GM13976 (cell line): Measurements from ENCODE around the gene PEX6.

Source experiments
- DNase-seq: peaks from one replicate; pipeline ENCODE4 v3.0.0; 2012; ENCODE audit warnings: low spot score
- CTCF ChIP-seq: IDR thresholded peaks from 2 replicates; pipeline ENCODE4 v1.5.1; 2012; ENCODE audit warnings: borderline replicate concordance, mild to moderate bottlenecking; ENCODE audit not compliant: insufficient read depth; ENCODE audit errors: extremely low read depth, missing control alignments, control extremely low read depth
- in situ Hi-C: fragments of 300-500 bp; cut with MboI; formaldehyde crosslinking; loops from one replicate; pipeline ENCODE4 v1.12.0; 2022; ENCODE audit warnings: low sequenced_read_pairs, mixed read lengths, inconsistent platforms; ENCODE audit not compliant: unreplicated experiment

PEX6 gene

GRCh38 chr6:42984001-42984923, 5.3 kb upstream of the PEX6 start, which contains the start of gene PPP2R5D:
PPP2R5D (plus strand) TSS chr6:42984570; CDS start chr6:42984678, 108 bp downstream.
- in situ Hi-C loops, result no loop called here
- no peak for TF ChIP-seq CTCF
- peak; percentile 97 for DNase-seq

GRCh38 chr6:42981836-42982235, 2.9 kb upstream of the PEX6 start:
- DNase-seq, result no peak
- in situ Hi-C loops, result no loop called here
- TF ChIP-seq CTCF, result no peak

GRCh38 chr6:42979523-42980177, 669 bp upstream of the PEX6 start:
- TF ChIP-seq CTCF, result no peak
- no peak for DNase-seq
- in situ Hi-C loops, result no loop called here

- TF ChIP-seq CTCF, result no peak
- DNase-seq, result no peak
- in situ Hi-C loops, result no loop called here
These were observed 518 bp downstream of the PEX6 start for GRCh38 chr6:42978487-42978838.

GRCh38 chr6:42974919-42975505, 4.0 kb downstream of the PEX6 start:
- no peak for DNase-seq
- no peak for TF ChIP-seq CTCF
- in situ Hi-C loops, result no loop called here

- DNase-seq, result no peak
- TF ChIP-seq CTCF, result no peak
- in situ Hi-C loops, result no loop called here
These were observed 5.1 kb downstream of the PEX6 start for GRCh38 chr6:42973926-42974325.
